PFSK-1 (cell line): Measurements from ENCODE around the gene GPX2.

Experiments
- FOXP2 ChIP-seq: optimal IDR thresholded peaks from 2 replicates; pipeline ENCODE3; 2011; ENCODE audit warnings: borderline replicate concordance, control low read depth, inconsistent platforms; ENCODE audit not compliant: insufficient read depth; ENCODE audit errors: extremely low read length, extremely low read depth
- POLR2AphosphoS5 ChIP-seq: IDR thresholded peaks from 2 replicates; pipeline ENCODE4 v1.6.1; 2012; ENCODE audit warnings: low read depth, mild to moderate bottlenecking, control low read depth, low read length, moderate library complexity
- SIN3A ChIP-seq: IDR thresholded peaks from 2 replicates; pipeline ENCODE4 v1.6.1; 2012; ENCODE audit warnings: mild to moderate bottlenecking, low read length, moderate library complexity, borderline replicate concordance; ENCODE audit not compliant: insufficient read depth
- TF ChIP-seq, protein P1 (sequence below), 2 experiments: IDR thresholded peaks; 2 replicates each; pipeline versions ENCODE4 v1.6.1 to v1.8.0; 2011 to 2012; ENCODE audit warnings: low read depth in 2 of 2, low read length in 2 of 2, control low read depth in 1 of 2, inconsistent platforms in 1 of 2, mild to moderate bottlenecking in 1 of 2, moderate library complexity in 1 of 2; ENCODE audit not compliant: insufficient read depth in 1 of 2

- TF ChIP-seq POLR2AphosphoS5 (no peak), FOXP2 (no peak), SIN3A (no peak)
- TF ChIP-seq, protein P1, sequence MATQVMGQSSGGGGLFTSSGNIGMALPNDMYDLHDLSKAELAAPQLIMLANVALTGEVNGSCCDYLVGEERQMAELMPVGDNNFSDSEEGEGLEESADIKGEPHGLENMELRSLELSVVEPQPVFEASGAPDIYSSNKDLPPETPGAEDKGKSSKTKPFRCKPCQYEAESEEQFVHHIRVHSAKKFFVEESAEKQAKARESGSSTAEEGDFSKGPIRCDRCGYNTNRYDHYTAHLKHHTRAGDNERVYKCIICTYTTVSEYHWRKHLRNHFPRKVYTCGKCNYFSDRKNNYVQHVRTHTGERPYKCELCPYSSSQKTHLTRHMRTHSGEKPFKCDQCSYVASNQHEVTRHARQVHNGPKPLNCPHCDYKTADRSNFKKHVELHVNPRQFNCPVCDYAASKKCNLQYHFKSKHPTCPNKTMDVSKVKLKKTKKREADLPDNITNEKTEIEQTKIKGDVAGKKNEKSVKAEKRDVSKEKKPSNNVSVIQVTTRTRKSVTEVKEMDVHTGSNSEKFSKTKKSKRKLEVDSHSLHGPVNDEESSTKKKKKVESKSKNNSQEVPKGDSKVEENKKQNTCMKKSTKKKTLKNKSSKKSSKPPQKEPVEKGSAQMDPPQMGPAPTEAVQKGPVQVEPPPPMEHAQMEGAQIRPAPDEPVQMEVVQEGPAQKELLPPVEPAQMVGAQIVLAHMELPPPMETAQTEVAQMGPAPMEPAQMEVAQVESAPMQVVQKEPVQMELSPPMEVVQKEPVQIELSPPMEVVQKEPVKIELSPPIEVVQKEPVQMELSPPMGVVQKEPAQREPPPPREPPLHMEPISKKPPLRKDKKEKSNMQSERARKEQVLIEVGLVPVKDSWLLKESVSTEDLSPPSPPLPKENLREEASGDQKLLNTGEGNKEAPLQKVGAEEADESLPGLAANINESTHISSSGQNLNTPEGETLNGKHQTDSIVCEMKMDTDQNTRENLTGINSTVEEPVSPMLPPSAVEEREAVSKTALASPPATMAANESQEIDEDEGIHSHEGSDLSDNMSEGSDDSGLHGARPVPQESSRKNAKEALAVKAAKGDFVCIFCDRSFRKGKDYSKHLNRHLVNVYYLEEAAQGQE (IDR thresholded peaks at IDR 0.05; ENCODE audit: insufficient read depth in 1 of 2, low read depth in 2 of 2, low read length in 2 of 2): no peak
Observed at GRCh38 chr14:64918216-64918615, 24.3 kb downstream of the GPX2 start.
